ENCODE measurements around the gene MOV10L1.

GRCh38 chr22:50076646-50077535 lies 12.9 kb upstream of the MOV10L1 start:
- TF ChIP-seq EZH2phosphoT487 (IDR thresholded peaks at IDR 0.05; ENCODE audit: low read length), result no peak
- no peak for TF ChIP-seq EZH2 (optimal IDR thresholded peaks at IDR 0.05; ENCODE audit: low read depth, low read length)
- no peak for TF ChIP-seq CTCF (IDR thresholded peaks at IDR 0.05; ENCODE audit: low read length)

Data from MM.1S (cell line).